Retinal pigment epithelial cell (primary cell): ENCODE results near the gene ENG.
A peak's percentile ranks its signal among the peaks of the same experiment; 100 is the strongest.

Source experiments
- DNase-seq: peaks from one replicate; pipeline ENCODE4 v3.0.0-alpha.2; 2010; ENCODE audit warnings: low read depth
- H3K4me3 ChIP-seq: 2 replicates; pipeline ENCODE4 v1.5.1; 2011; ENCODE audit warnings: mild to moderate bottlenecking, low read length, control low read depth, moderate library complexity
- CTCF ChIP-seq: conservative IDR thresholded peaks from 2 replicates; pipeline ENCODE4 v1.5.1; 2011; ENCODE audit warnings: low read depth, low read length, control low read depth, inconsistent platforms

The ENG gene

GRCh38 chr9:127835991-127836516 lies 18.4 kb downstream of the ENG start:
- no peak overlapping the region for H3K4me3 ChIP-seq
- no peak for DNase-seq
- no peak for TF ChIP-seq CTCF

GRCh38 chr9:127833555-127833954 lies 20.9 kb downstream of the ENG start:
- DNase-seq = no peak
- TF ChIP-seq CTCF = no peak
- H3K4me3 ChIP-seq = no peak overlapping the region

GRCh38 chr9:127832248-127832647 lies 22.2 kb downstream of the ENG start:
- TF ChIP-seq CTCF = no peak
- no peak for DNase-seq
- H3K4me3 ChIP-seq = no peak overlapping the region

- no peak overlapping the region for H3K4me3 ChIP-seq
- no peak for DNase-seq
- no peak for TF ChIP-seq CTCF
These were observed 25.1 kb downstream of the ENG start for GRCh38 chr9:127829205-127829906.

- H3K4me3 ChIP-seq = peak overlapping the region; percentile 29
- DNase-seq = no peak
- TF ChIP-seq CTCF = peak; percentile 3
These were observed 26.0 kb downstream of the ENG start for GRCh38 chr9:127828262-127829031.

- no peak overlapping the region for H3K4me3 ChIP-seq
- no peak for DNase-seq
- no peak for TF ChIP-seq CTCF
These were observed 28.1 kb downstream of the ENG start for GRCh38 chr9:127826253-127826913.
